Osteocyte (in vitro differentiated cells): ENCODE data around the gene KDM6A. TPM values are rescaled to one million over a fixed set of nuclear protein-coding genes. Genes with fewer than 3 reads are reported as not detected.
"Not testable (repeated sequence)": the region's sequence is repeated elsewhere in the genome, so short reads cannot be mapped to it uniquely, and the experiment has no call there.

Experiments used
- DNase-seq: peaks from one replicate; pipeline ENCODE4 v3.0.0; 2021; ENCODE audit warnings: mixed read lengths; ENCODE audit not compliant: unreplicated experiment; ENCODE audit errors: extremely low spot score
- H3K27ac Mint-ChIP-seq: one replicate; pipeline ENCODE4 v1.8.0; 2021; ENCODE audit warnings: mild to moderate bottlenecking, mixed read lengths; ENCODE audit not compliant: unreplicated experiment
- H3K27me3 Mint-ChIP-seq: one replicate; pipeline ENCODE4 v1.8.0; 2021; ENCODE audit warnings: mixed read lengths; ENCODE audit not compliant: unreplicated experiment
- H3K36me3 Mint-ChIP-seq: one replicate; pipeline ENCODE4 v1.8.0; 2021; ENCODE audit warnings: mixed read lengths; ENCODE audit not compliant: unreplicated experiment
- H3K4me1 Mint-ChIP-seq: one replicate; pipeline ENCODE4 v1.8.0; 2021; ENCODE audit warnings: mixed read lengths; ENCODE audit not compliant: unreplicated experiment
- H3K4me3 Mint-ChIP-seq: one replicate; pipeline ENCODE4 v1.8.0; 2021; ENCODE audit warnings: mild to moderate bottlenecking, moderate library complexity, mixed read lengths; ENCODE audit not compliant: unreplicated experiment
- H3K9me3 Mint-ChIP-seq: one replicate; pipeline ENCODE4 v1.8.0; 2021; ENCODE audit warnings: mixed read lengths; ENCODE audit not compliant: unreplicated experiment
- CTCF ChIP-seq: fragments of 200-600 bp; sonication (generic); IDR thresholded peaks from 2 replicates; pipeline ENCODE4 v1.5.0; 2021; ENCODE audit warnings: antibody characterized with exemption, mild to moderate bottlenecking, moderate library complexity
- total RNA-seq: library from RNA; stranded (reverse); gene quantifications from 2 replicates; pipeline ENCODE4 v1.2.1, GENCODE V29; 2021

KDM6A gene
- total RNA-seq, 1 donor from 2014 or later, result 17.6 TPM

GRCh38 chrX:45133465-45133864, 260.5 kb downstream of the KDM6A start:
- H3K9me3 Mint-ChIP-seq, result peaks cover 27% of the 10 kb centered on the region
- no peak for DNase-seq
- H3K27me3 Mint-ChIP-seq, result no peaks in the 10 kb centered on the region
- TF ChIP-seq CTCF, result no peak
- no peaks in the 10 kb centered on the region for H3K36me3 Mint-ChIP-seq
- no peaks in the 10 kb centered on the region for H3K4me1 Mint-ChIP-seq
- no peak overlapping the region for H3K27ac Mint-ChIP-seq
- no peak overlapping the region for H3K4me3 Mint-ChIP-seq

- Mint-ChIP-seq H3K4me1 (no peaks in the 10 kb centered on the region), H3K4me3 (no peak overlapping the region), H3K9me3 (peaks cover 21% of the 10 kb centered on the region), H3K27me3 (no peaks in the 10 kb centered on the region), H3K27ac (no peak overlapping the region), H3K36me3 (no peaks in the 10 kb centered on the region)
- DNase-seq, result no peak
- no peak for TF ChIP-seq CTCF
Observed at GRCh38 chrX:45134315-45134731, 261.3 kb downstream of the KDM6A start.

- no peak overlapping the region for H3K4me3 Mint-ChIP-seq
- no peak for DNase-seq
- H3K27ac Mint-ChIP-seq, result no peak overlapping the region
- H3K36me3 Mint-ChIP-seq, result no peaks in the 10 kb centered on the region
- H3K27me3 Mint-ChIP-seq, result no peaks in the 10 kb centered on the region
- H3K9me3 Mint-ChIP-seq, result peaks cover 21% of the 10 kb centered on the region
- no peaks in the 10 kb centered on the region for H3K4me1 Mint-ChIP-seq
- no peak for TF ChIP-seq CTCF
Observed at GRCh38 chrX:45134775-45135174, 261.8 kb downstream of the KDM6A start.

GRCh38 chrX:45135391-45136075, 262.5 kb downstream of the KDM6A start:
- DNase-seq, H3K4me3 Mint-ChIP-seq, H3K27ac Mint-ChIP-seq, H3K4me1 Mint-ChIP-seq, H3K36me3 Mint-ChIP-seq, H3K27me3 Mint-ChIP-seq: not testable (repeated sequence)
- H3K9me3 Mint-ChIP-seq, result peaks cover 15% of the 10 kb centered on the region

GRCh38 chrX:45137531-45137930, 264.5 kb downstream of the KDM6A start:
- H3K27ac Mint-ChIP-seq, result no peak overlapping the region
- peaks cover 8% of the 10 kb centered on the region for H3K9me3 Mint-ChIP-seq
- H3K4me3 Mint-ChIP-seq, result no peak overlapping the region
- TF ChIP-seq CTCF, result no peak
- DNase-seq, result no peak
- no peaks in the 10 kb centered on the region for H3K36me3 Mint-ChIP-seq
- no peaks in the 10 kb centered on the region for H3K4me1 Mint-ChIP-seq
- no peaks in the 10 kb centered on the region for H3K27me3 Mint-ChIP-seq
